K562 (cell line): ENCODE measurements around the gene AQP2. TPM values are rescaled to one million over a fixed set of nuclear protein-coding genes. Genes with fewer than 3 reads are reported as not detected.

ENCODE experiments used
- CEBPG ChIP-seq, 3 experiments: fragments of 200-800 bp in 1 of 3; sonication (Bioruptor generic) in 1 of 3; sonication (generic) in 1 of 3; formaldehyde crosslinking in 1 of 3; IDR thresholded peaks in 2 of 3; conservative IDR thresholded peaks in 1 of 3; 2 replicates each; pipeline versions ENCODE4 v1.6.1 to v1.8.0; 2016 to 2022; ENCODE audit warnings: missing compliant biosample characterization in 2 of 3, missing genetic modification characterization in 2 of 3, mild to moderate bottlenecking in 1 of 3, missing genetic modification reagents in 1 of 3
- CREM ChIP-seq: IDR thresholded peaks from 2 replicates; pipeline ENCODE4 v1.6.1; 2014; ENCODE audit warnings: antibody characterized with exemption, low read depth
- FIP1L1 ChIP-seq: fragments of 200-400 bp; formaldehyde crosslinking; IDR thresholded peaks from 2 replicates; pipeline ENCODE4 v1.6.1; 2018; ENCODE audit warnings: mild to moderate bottlenecking, low read depth, low read length; ENCODE audit not compliant: poor library complexity, severe bottlenecking
- HMG20A ChIP-seq: fragments of 450-650 bp; formaldehyde crosslinking; conservative IDR thresholded peaks from 2 replicates; pipeline ENCODE4 v1.4.0; 2020; ENCODE audit warnings: mild to moderate bottlenecking, mixed read lengths
- JUNB ChIP-seq: fragments of 450-650 bp; formaldehyde crosslinking; conservative IDR thresholded peaks from 2 replicates; pipeline ENCODE4 v1.4.0; 2020; ENCODE audit warnings: mild to moderate bottlenecking
- KLF10 ChIP-seq: fragments of 250-450 bp; sonication (Bioruptor Pico); IDR thresholded peaks from 2 replicates; pipeline ENCODE4 v1.6.1; 2021; ENCODE audit warnings: matching md5 sums
- MEF2A ChIP-seq: IDR thresholded peaks from 2 replicates; pipeline ENCODE4 v1.6.1; 2011; ENCODE audit warnings: low read depth, mild to moderate bottlenecking, low read length, moderate library complexity; ENCODE audit not compliant: control insufficient read depth
- NFIC ChIP-seq: fragments of 450-650 bp; IDR thresholded peaks from 2 replicates; pipeline ENCODE4 v1.6.1; 2017; ENCODE audit warnings: mild to moderate bottlenecking, inconsistent platforms
- POLR2AphosphoS5 ChIP-seq: IDR thresholded peaks from 2 replicates; pipeline ENCODE4 v1.6.1; 2011; ENCODE audit warnings: mild to moderate bottlenecking, low read depth, low read length, moderate library complexity; ENCODE audit not compliant: control insufficient read depth, insufficient read depth
- RBM14 ChIP-seq: fragments of 200-400 bp; formaldehyde crosslinking; IDR thresholded peaks from 2 replicates; pipeline ENCODE4 v1.6.1; 2018; ENCODE audit warnings: low read depth, mild to moderate bottlenecking, low read length, moderate library complexity, borderline replicate concordance; ENCODE audit not compliant: insufficient read depth
- RBM22 ChIP-seq: fragments of 200-400 bp; formaldehyde crosslinking; IDR thresholded peaks from 2 replicates; pipeline ENCODE4 v1.6.1; 2018; ENCODE audit warnings: low read length, low read depth; ENCODE audit not compliant: poor library complexity, severe bottlenecking
- TEAD4 ChIP-seq, 2 experiments: sonication (generic) in 1 of 2; formaldehyde crosslinking in 1 of 2; IDR thresholded peaks; 2 replicates each; pipeline versions ENCODE4 v1.6.1 to v1.8.0; 2012 to 2022; ENCODE audit warnings: borderline replicate concordance in 1 of 2, inconsistent platforms in 1 of 2, low read length in 1 of 2, mild to moderate bottlenecking in 1 of 2, missing genetic modification reagents in 1 of 2
- U2AF1 ChIP-seq: fragments of 200-400 bp; formaldehyde crosslinking; optimal IDR thresholded peaks from 2 replicates; pipeline ENCODE3; 2017; ENCODE audit warnings: mild to moderate bottlenecking, low read depth, low read length, moderate library complexity
- YY1 ChIP-seq, 3 experiments: IDR thresholded peaks; 2 replicates each; pipeline ENCODE4 v1.6.1; 2011; ENCODE audit warnings: low read length in 2 of 3, mild to moderate bottlenecking in 2 of 3, moderate library complexity in 2 of 3, borderline replicate concordance in 1 of 3, control low read depth in 1 of 3, low read depth in 1 of 3; ENCODE audit not compliant: insufficient read depth in 3 of 3, insufficient replicate concordance in 2 of 3, control insufficient read depth in 1 of 3, insufficient read length in 1 of 3; ENCODE audit errors: extremely low read depth in 1 of 3
- ZNF408 ChIP-seq: fragments of 250-450 bp; sonication (Bioruptor Pico); IDR thresholded peaks from 2 replicates; pipeline ENCODE4 v1.4.0; 2020; ENCODE audit warnings: low read depth, mild to moderate bottlenecking, moderate library complexity
- ZNF436 ChIP-seq: fragments of 250-450, 450-650 bp; sonication (Bioruptor Pico); formaldehyde crosslinking; IDR thresholded peaks from 2 replicates; pipeline ENCODE4 v1.7.0; 2020; ENCODE audit warnings: mild to moderate bottlenecking
- ZNF644 ChIP-seq: fragments of 200-800 bp; sonication (Bioruptor generic); IDR thresholded peaks from 2 replicates; pipeline ENCODE4 v1.6.1; 2016; ENCODE audit warnings: low read depth, missing genetic modification characterization, missing compliant biosample characterization
- ZNF780A ChIP-seq: fragments of 250-450 bp; sonication (Bioruptor Pico); IDR thresholded peaks from 2 replicates; pipeline ENCODE4 v1.5.0; 2021; ENCODE audit warnings: mild to moderate bottlenecking
- polyA plus RNA-seq, 8 experiments: library from polyadenylated mRNA; depleted of rRNA in 4 of 8; stranded (reverse) in 5 of 8; unstranded in 3 of 8; fragments of >200 nt; fragmentation: Nextera tagmentation in 2 of 8; fragmentation: Illumina TruSeq in 1 of 8; extraction: Ambion mirVana in 2 of 8; extraction: Trizol in 1 of 8; gene quantifications; 2 replicates each; pipeline versions ENCODE4 v1.2.1 to v1.2.3, GENCODE V29; 2011 to 2014; ENCODE audit warnings: inconsistent platforms in 1 of 8, missing spikeins in 1 of 8
- total RNA-seq, 7 experiments: library from RNA; depleted of rRNA in 6 of 7; stranded (reverse); fragments of >200 nt in 6 of 7; fragmentation: Illumina TruSeq in 2 of 7; extraction: Trizol in 2 of 7; gene quantifications; 2 replicates each; pipeline versions ENCODE4 v1.2.1 to v1.2.3, GENCODE V29; 2011 to 2021; ENCODE audit warnings: low replicate concordance in 1 of 7
- TF ChIP-seq, protein P1 (sequence below): fragments of 250-450 bp; sonication (Bioruptor Pico); IDR thresholded peaks from 2 replicates; pipeline ENCODE4 v1.8.0; 2022; ENCODE audit warnings: inconsistent platforms, mild to moderate bottlenecking, moderate library complexity, borderline replicate concordance
- TF ChIP-seq, protein P2 (sequence below): IDR thresholded peaks from 2 replicates; pipeline ENCODE4 v1.6.1; 2014; ENCODE audit warnings: antibody characterized with exemption
- TF ChIP-seq, protein P3 (sequence below), 3 experiments: IDR thresholded peaks in 2 of 3; conservative IDR thresholded peaks in 1 of 3; 2 replicates each; pipeline ENCODE4 v1.5.1; 2011 to 2012; ENCODE audit warnings: low read length in 3 of 3, mild to moderate bottlenecking in 3 of 3, control low read depth in 2 of 3, improper control_type of control experiment in 1 of 3, inconsistent platforms in 1 of 3, low read depth in 1 of 3, mixed read lengths in 1 of 3, moderate library complexity in 1 of 3; ENCODE audit not compliant: insufficient read depth in 2 of 3

AQP2 gene
- total and polyA plus RNA-seq, 9 of the 15 experiments (the other 6 are each of a cell fraction or from before 2014, with no cell fraction given) = not detected

DNA sequence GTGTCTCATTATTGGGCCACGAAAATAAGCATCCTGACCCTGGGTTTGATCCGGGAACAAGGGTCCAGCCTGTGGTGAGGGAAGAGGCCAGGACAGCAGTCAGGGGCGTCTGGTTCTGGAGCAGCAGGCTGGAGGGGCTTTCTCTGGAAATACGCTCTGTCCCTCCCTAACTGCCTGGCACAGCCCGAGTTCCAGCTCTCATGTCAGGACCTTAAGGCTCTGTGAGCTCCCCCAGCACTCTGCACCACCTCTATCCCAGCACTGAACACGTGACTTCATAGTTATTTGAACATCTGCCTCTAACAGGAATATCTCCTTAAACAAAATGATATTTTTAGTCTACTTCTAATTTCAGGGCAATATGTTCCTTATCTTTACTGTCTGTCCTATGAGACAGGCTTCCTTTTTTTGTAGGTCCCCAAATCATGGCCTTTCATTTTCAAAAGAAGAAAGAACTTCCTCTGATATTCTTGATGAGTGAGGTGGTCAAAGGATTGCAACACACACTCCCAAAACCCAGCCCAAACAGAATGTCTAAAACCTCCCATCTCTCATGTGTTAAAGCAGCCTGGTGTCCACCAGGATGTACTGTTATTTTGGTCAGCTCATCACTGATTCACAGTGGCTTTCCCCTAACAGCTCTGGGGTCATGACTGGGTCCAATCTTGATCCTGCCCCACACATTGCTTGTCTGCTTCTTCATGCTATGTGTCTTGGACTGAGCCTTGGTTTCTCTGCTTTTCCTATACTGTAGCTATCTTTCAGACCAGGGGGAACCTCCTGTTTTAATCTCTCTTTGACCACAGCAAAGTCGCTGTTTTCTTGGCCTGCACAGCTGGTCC, 31.9 kb downstream of the AQP2 start (continued):
- TF ChIP-seq TEAD4 (IDR thresholded peaks at IDR 0.05; ENCODE audit: low read length) = peak; percentile 58; the same call in 1 of the 2 replicates
- no peak for TF ChIP-seq TEAD4 (CRISPR knock-in tag; IDR thresholded peaks at IDR 0.05; ENCODE audit: borderline replicate concordance)
- TF ChIP-seq RBM22 = no peak
- TF ChIP-seq CREM = no peak
- no peak for TF ChIP-seq ZNF436 (CRISPR knock-in tag)
- TF ChIP-seq HMG20A = no peak
- TF ChIP-seq, protein P1, sequence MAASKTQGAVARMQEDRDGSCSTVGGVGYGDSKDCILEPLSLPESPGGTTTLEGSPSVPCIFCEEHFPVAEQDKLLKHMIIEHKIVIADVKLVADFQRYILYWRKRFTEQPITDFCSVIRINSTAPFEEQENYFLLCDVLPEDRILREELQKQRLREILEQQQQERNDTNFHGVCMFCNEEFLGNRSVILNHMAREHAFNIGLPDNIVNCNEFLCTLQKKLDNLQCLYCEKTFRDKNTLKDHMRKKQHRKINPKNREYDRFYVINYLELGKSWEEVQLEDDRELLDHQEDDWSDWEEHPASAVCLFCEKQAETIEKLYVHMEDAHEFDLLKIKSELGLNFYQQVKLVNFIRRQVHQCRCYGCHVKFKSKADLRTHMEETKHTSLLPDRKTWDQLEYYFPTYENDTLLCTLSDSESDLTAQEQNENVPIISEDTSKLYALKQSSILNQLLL (CRISPR knock-in tag) = no peak
- TF ChIP-seq POLR2AphosphoS5 = peak; percentile 44; the same call in 1 of the 2 replicates
- TF ChIP-seq MEF2A = no peak
- TF ChIP-seq CEBPG (CRISPR knock-in tag; IDR thresholded peaks at IDR 0.05) = peak; percentile 68
- TF ChIP-seq CEBPG (tag; conservative IDR thresholded peaks at IDR 0.05 in 1 of 2, IDR thresholded peaks at IDR 0.05 in 1 of 2) = peak; percentile 31 to 73; a peak in 3 of 4 replicates
- TF ChIP-seq RBM14 = no peak
- TF ChIP-seq KLF10 (CRISPR knock-in tag) = no peak
- TF ChIP-seq FIP1L1 = no peak
- TF ChIP-seq, protein P2, sequence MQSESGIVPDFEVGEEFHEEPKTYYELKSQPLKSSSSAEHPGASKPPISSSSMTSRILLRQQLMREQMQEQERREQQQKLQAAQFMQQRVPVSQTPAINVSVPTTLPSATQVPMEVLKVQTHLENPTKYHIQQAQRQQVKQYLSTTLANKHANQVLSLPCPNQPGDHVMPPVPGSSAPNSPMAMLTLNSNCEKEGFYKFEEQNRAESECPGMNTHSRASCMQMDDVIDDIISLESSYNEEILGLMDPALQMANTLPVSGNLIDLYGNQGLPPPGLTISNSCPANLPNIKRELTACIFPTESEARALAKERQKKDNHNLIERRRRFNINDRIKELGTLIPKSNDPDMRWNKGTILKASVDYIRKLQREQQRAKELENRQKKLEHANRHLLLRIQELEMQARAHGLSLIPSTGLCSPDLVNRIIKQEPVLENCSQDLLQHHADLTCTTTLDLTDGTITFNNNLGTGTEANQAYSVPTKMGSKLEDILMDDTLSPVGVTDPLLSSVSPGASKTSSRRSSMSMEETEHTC = no peak
- TF ChIP-seq ZNF408 (CRISPR knock-in tag) = no peak
- TF ChIP-seq NFIC = peak; percentile 29
- TF ChIP-seq U2AF1 = no peak
- no peak for TF ChIP-seq ZNF780A
- TF ChIP-seq, protein P3, sequence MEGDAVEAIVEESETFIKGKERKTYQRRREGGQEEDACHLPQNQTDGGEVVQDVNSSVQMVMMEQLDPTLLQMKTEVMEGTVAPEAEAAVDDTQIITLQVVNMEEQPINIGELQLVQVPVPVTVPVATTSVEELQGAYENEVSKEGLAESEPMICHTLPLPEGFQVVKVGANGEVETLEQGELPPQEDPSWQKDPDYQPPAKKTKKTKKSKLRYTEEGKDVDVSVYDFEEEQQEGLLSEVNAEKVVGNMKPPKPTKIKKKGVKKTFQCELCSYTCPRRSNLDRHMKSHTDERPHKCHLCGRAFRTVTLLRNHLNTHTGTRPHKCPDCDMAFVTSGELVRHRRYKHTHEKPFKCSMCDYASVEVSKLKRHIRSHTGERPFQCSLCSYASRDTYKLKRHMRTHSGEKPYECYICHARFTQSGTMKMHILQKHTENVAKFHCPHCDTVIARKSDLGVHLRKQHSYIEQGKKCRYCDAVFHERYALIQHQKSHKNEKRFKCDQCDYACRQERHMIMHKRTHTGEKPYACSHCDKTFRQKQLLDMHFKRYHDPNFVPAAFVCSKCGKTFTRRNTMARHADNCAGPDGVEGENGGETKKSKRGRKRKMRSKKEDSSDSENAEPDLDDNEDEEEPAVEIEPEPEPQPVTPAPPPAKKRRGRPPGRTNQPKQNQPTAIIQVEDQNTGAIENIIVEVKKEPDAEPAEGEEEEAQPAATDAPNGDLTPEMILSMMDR (IDR thresholded peaks at IDR 0.05 in 2 of 3, conservative IDR thresholded peaks at IDR 0.05 in 1 of 3; ENCODE audit: insufficient read depth in 2 of 3, low read depth in 1 of 3, low read length in 3 of 3) = no peak
- TF ChIP-seq JUNB (CRISPR knock-in tag) = no peak
- TF ChIP-seq YY1 (IDR thresholded peaks at IDR 0.05; ENCODE audit: borderline replicate concordance in 1 of 3, control insufficient read depth in 1 of 3, extremely low read depth in 1 of 3, insufficient read depth in 3 of 3, insufficient read length in 1 of 3, insufficient replicate concordance in 2 of 3, low read depth in 1 of 3, low read length in 2 of 3) = no peak
- no peak for TF ChIP-seq ZNF644 (tag)
